ENCODE data around the gene TSC2.
"Not testable (repeated sequence)": the region's sequence is repeated elsewhere in the genome, so short reads cannot be mapped to it uniquely, and the experiment has no call there.

TSC2 gene

GRCh38 chr16:2007081-2007836 is 40.5 kb upstream of the TSC2 start:
- H3K27ac ChIP-seq, result peak overlapping the region; percentile 99
- TF ChIP-seq ZFX (IDR thresholded peaks at IDR 0.05) (no peak), CTCF (conservative IDR thresholded peaks at IDR 0.05) (no peak)

GRCh38 chr16:2008009-2008526 is 39.7 kb upstream of the TSC2 start:
- TF ChIP-seq CTCF (conservative IDR thresholded peaks at IDR 0.05), result no peak
- peak; percentile 26; the same call in 1 of the 2 replicates for TF ChIP-seq ZFX (IDR thresholded peaks at IDR 0.05)
- H3K27ac ChIP-seq, result peak overlapping the region; percentile 99

GRCh38 chr16:2008631-2009163 is 39.1 kb upstream of the TSC2 start:
- no peak for TF ChIP-seq CTCF (conservative IDR thresholded peaks at IDR 0.05)
- no peak for TF ChIP-seq ZFX (IDR thresholded peaks at IDR 0.05)
- H3K27ac ChIP-seq, result peak overlapping the region; percentile 99

- H3K27ac ChIP-seq, result peak overlapping the region; percentile 99
- no peak for TF ChIP-seq CTCF (conservative IDR thresholded peaks at IDR 0.05)
- TF ChIP-seq ZFX (IDR thresholded peaks at IDR 0.05), result peak; percentile 65
Measured at GRCh38 chr16:2009164-2009711, 38.5 kb upstream of the TSC2 start.

- peak within 1 kb of the TSS; percentile 99 for H3K27ac ChIP-seq
- TF ChIP-seq ZFX (IDR thresholded peaks at IDR 0.05) (no peak; the same call in 1 of the 2 replicates), CTCF (conservative IDR thresholded peaks at IDR 0.05) (no peak; the same call in 1 of the 2 replicates)
Measured at GRCh38 chr16:2009791-2010510, 37.8 kb upstream of the TSC2 start, which contains the start of gene ZNF598. Gene ZNF598, minus strand, starts transcription at chr16:2009821.

GRCh38 chr16:2011726-2012125 is 36.1 kb upstream of the TSC2 start:
- H3K27ac ChIP-seq, result not testable (repeated sequence)

GRCh38 chr16:2013527-2013926 is 34.3 kb upstream of the TSC2 start:
- no peak overlapping the region for H3K27ac ChIP-seq
- TF ChIP-seq CTCF (conservative IDR thresholded peaks at IDR 0.05) (no peak), ZFX (IDR thresholded peaks at IDR 0.05) (no peak)
